Ovary (tissue), 3 donors: ENCODE results near the gene SENP7.

Source experiments
- POLR2A ChIP-seq: fragments of 450-650 bp; IDR thresholded peaks from one replicate; pipeline ENCODE4 v1.6.1; 2017; ENCODE audit warnings: antibody characterized with exemption, mild to moderate bottlenecking, moderate library complexity
- TF ChIP-seq, protein P1 (sequence below), 3 donors: fragments of 450-650 bp in 2 of 3; fragments of 200-600 bp in 1 of 3; IDR thresholded peaks; one replicate each; pipeline versions ENCODE4 v1.5.1 to v1.8.0; 2016 to 2022; ENCODE audit warnings: antibody characterized with exemption in 3 of 3, mild to moderate bottlenecking in 1 of 3
- donor health status: DM: no; HTN: no; CAD: no.

DNA sequence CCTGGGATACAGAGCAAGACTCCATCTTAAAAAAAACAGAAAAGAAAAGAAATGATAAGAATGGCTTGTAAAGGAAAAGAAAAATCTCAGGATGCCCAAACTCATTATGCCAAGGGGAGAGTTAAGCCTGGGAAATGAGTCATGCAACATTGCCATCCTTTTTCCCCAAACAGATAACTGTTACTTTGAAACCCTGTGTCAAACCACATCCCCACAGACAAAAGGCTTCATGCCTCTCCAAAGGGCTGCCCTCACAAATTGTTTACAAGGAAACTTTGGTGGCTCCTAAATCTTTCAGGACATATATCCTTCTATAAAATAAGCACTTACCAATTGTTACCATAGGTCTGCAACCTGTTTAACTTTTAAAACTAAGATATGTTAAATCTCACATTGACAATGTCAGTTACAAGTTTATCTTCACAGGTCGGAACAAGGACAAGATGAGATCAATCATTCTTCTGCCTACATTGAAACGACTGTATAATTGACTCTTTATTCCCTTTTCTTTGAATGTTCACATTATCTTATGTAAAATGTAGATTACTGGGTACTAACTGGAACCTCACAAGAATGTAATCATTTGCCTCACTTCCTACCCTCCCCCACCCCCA, 18.6 kb upstream of the SENP7 start:
- TF ChIP-seq, protein P1, sequence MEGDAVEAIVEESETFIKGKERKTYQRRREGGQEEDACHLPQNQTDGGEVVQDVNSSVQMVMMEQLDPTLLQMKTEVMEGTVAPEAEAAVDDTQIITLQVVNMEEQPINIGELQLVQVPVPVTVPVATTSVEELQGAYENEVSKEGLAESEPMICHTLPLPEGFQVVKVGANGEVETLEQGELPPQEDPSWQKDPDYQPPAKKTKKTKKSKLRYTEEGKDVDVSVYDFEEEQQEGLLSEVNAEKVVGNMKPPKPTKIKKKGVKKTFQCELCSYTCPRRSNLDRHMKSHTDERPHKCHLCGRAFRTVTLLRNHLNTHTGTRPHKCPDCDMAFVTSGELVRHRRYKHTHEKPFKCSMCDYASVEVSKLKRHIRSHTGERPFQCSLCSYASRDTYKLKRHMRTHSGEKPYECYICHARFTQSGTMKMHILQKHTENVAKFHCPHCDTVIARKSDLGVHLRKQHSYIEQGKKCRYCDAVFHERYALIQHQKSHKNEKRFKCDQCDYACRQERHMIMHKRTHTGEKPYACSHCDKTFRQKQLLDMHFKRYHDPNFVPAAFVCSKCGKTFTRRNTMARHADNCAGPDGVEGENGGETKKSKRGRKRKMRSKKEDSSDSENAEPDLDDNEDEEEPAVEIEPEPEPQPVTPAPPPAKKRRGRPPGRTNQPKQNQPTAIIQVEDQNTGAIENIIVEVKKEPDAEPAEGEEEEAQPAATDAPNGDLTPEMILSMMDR (IDR thresholded peaks at IDR 0.05), result no peak
- no peak for TF ChIP-seq POLR2A
